GM19324 (cell line): ENCODE data around the gene CPZ.
"Not testable (repeated sequence)": the region's sequence is repeated elsewhere in the genome, so short reads cannot be mapped to it uniquely, and the experiment has no call there.

Experiments used
- ATAC-seq: cut with Tn5 transposase; IDR thresholded peaks from one replicate; pipeline ENCODE4 v1.9.1; 2021; ENCODE audit warnings: mild to moderate bottlenecking, moderate library complexity; ENCODE audit not compliant: unreplicated experiment, low FRiP score

The CPZ gene

GRCh38 chr4:8556341-8557150 lies 36.0 kb upstream of the CPZ start:
- ATAC-seq, result no peak

- no peak for ATAC-seq
Observed at GRCh38 chr4:8557151-8558076, 35.2 kb upstream of the CPZ start.

GRCh38 chr4:8558080-8558960 lies 34.2 kb upstream of the CPZ start:
- no peak for ATAC-seq

GRCh38 chr4:8559011-8559410 lies 33.6 kb upstream of the CPZ start:
- ATAC-seq, result no peak

- ATAC-seq, result no peak
Observed at GRCh38 chr4:8559524-8560264, 32.9 kb upstream of the CPZ start.

GRCh38 chr4:8560265-8561047 lies 32.1 kb upstream of the CPZ start:
- no peak for ATAC-seq

GRCh38 chr4:8564595-8564994 lies 28.0 kb upstream of the CPZ start:
- ATAC-seq, result no peak

- ATAC-seq, result no peak
Observed at GRCh38 chr4:8568068-8568668, 24.4 kb upstream of the CPZ start.

GRCh38 chr4:8570201-8570600 lies 22.4 kb upstream of the CPZ start:
- ATAC-seq, result no peak

- no peak for ATAC-seq
Observed at GRCh38 chr4:8571702-8572685, 20.6 kb upstream of the CPZ start.

GRCh38 chr4:8573266-8573665 lies 19.3 kb upstream of the CPZ start:
- no peak for ATAC-seq

- no peak for ATAC-seq
Observed at GRCh38 chr4:8574796-8575370, 17.7 kb upstream of the CPZ start.

- no peak for ATAC-seq
Observed at GRCh38 chr4:8575457-8575856, 17.1 kb upstream of the CPZ start.

GRCh38 chr4:8576591-8576990 lies 16.0 kb upstream of the CPZ start:
- ATAC-seq, result not testable (repeated sequence)

GRCh38 chr4:8577046-8577445 lies 15.5 kb upstream of the CPZ start:
- ATAC-seq, result no peak

- no peak for ATAC-seq
Observed at GRCh38 chr4:8577972-8578371, 14.6 kb upstream of the CPZ start.

GRCh38 chr4:8578717-8579116 lies 13.8 kb upstream of the CPZ start:
- no peak for ATAC-seq
